Left ventricle myocardium inferior (tissue), 1 donor: ENCODE results near the gene HIPK2. TPM values are rescaled to one million over a fixed set of nuclear protein-coding genes. Genes with fewer than 3 reads are reported as not detected.

Source experiments
- DNase-seq: peaks from one replicate; pipeline ENCODE4 v3.0.0-alpha.2; 2020
- H3K27ac ChIP-seq: fragments of 200-600 bp; replicated peaks from 2 replicates; pipeline ENCODE4 v1.8.0; 2021
- H3K27me3 ChIP-seq: fragments of 200-600 bp; 2 replicates; pipeline ENCODE4 v1.8.0; 2021; ENCODE audit warnings: low read depth
- H3K36me3 ChIP-seq: fragments of 200-600 bp; 2 replicates; pipeline ENCODE4 v1.8.0; 2021
- H3K4me1 ChIP-seq: fragments of 200-600 bp; 2 replicates; pipeline ENCODE4 v1.8.0; 2021
- H3K4me3 ChIP-seq: fragments of 200-600 bp; 2 replicates; pipeline ENCODE4 v1.8.0; 2021; ENCODE audit warnings: mild to moderate bottlenecking, moderate library complexity
- H3K9me3 ChIP-seq: fragments of 200-600 bp; replicated peaks from 2 replicates; pipeline ENCODE4 v1.8.0; 2021
- intact Hi-C: fragments of 100-400 bp; cut with micrococcal nuclease; formaldehyde crosslinking; loops from one replicate; pipeline ENCODE4 v1.11.0; 2022
- total RNA-seq: library from RNA; stranded (reverse); fragmentation: NEBNext Ultra II Directional; extraction: Animal tissue kit (Norgen Biotek cat#: 25700); gene quantifications from one replicate; pipeline ENCODE4 v1.2.1, GENCODE V29; 2021
- TF ChIP-seq, protein P1 (sequence below): fragments of 200-600 bp; IDR thresholded peaks from 2 replicates; pipeline ENCODE4 v1.8.0; 2021; ENCODE audit warnings: antibody characterized with exemption, mild to moderate bottlenecking, borderline replicate concordance
- donor health status: DM: no; HTN: yes; CAD: no; lungs with severe emphysema.

HIPK2 gene
- total RNA-seq, 1 donor from 2014 or later, result 127 TPM

DNA sequence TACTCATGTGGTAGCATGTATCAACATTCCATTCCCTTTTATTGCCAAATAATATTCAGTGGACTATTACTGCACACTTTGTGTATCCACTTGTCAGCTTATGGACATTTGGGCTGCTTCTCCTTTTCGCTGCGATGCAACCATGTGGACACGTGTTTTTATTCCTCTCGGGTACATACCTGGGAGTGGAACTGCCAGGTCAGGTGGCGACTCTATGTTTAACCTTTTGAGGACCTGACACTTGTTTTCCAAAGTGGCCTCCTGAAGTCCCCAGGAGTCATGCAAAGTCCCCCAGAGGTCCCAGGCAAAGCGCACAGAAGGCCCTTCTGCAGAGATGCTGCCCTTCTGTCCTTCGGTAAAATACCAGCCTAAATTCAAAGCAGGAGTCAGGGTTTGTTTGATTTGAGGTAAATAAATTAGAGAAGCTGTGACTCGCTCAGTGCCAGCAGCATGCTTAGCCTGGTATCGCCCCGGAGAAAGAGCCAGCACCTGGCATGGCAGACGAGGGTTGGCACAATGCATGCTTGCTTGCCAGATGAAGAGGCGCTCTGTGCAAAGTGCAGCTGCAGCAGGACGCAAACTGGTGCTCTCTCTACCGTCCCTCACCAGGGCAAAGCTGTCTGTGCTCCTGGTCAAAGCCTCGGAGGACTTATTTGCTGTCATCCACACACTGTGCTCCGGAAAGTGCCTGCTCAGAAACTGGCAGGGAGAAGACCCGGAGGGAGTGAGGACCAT lies 37.8 kb downstream of the HIPK2 start:
- intact Hi-C loops, result no loop called here
- no peaks in the 10 kb centered on the region for H3K9me3 ChIP-seq
- H3K4me1 ChIP-seq, result peaks cover 100% of the 10 kb centered on the region

DNA sequence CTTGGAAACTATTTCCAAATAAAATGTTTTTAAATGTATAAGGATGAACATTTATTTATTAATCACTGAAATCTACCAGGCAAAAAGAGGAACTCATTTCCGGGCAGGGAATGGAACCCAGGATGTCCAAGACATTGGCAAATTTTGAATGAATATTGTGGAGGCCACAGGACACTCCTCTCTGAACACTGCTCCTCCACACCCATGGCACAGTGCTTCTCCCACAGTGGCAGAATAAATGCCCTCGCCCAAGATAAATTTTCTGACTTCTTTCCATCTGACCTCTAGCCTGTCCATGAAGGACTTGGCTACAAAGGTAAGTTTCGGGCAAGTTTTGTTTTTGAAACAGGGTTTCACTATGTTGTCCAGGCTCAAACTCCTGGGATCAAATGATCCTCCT lies 39.0 kb downstream of the HIPK2 start:
- Histone ChIP-seq H3K27ac (peak overlapping the region; percentile 91), H3K36me3 (no peaks in the 10 kb centered on the region), H3K4me1 (peaks cover 100% of the 10 kb centered on the region), H3K9me3 (no peaks in the 10 kb centered on the region), H3K27me3 (no peaks in the 10 kb centered on the region), H3K4me3 (no peak overlapping the region)
- TF ChIP-seq, protein P1, sequence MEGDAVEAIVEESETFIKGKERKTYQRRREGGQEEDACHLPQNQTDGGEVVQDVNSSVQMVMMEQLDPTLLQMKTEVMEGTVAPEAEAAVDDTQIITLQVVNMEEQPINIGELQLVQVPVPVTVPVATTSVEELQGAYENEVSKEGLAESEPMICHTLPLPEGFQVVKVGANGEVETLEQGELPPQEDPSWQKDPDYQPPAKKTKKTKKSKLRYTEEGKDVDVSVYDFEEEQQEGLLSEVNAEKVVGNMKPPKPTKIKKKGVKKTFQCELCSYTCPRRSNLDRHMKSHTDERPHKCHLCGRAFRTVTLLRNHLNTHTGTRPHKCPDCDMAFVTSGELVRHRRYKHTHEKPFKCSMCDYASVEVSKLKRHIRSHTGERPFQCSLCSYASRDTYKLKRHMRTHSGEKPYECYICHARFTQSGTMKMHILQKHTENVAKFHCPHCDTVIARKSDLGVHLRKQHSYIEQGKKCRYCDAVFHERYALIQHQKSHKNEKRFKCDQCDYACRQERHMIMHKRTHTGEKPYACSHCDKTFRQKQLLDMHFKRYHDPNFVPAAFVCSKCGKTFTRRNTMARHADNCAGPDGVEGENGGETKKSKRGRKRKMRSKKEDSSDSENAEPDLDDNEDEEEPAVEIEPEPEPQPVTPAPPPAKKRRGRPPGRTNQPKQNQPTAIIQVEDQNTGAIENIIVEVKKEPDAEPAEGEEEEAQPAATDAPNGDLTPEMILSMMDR, result no peak
- DNase-seq, result no peak
- intact Hi-C loops, result no loop called here

More for the DNA sequence above, 37.8 kb downstream of the HIPK2 start:
- TF ChIP-seq, protein P1, result no peak
- Histone ChIP-seq H3K27me3 (no peaks in the 10 kb centered on the region), H3K27ac (peak overlapping the region; percentile 91), H3K36me3 (no peaks in the 10 kb centered on the region), H3K4me3 (peak overlapping the region; percentile 1)
- DNase-seq, result peak; percentile 63

DNA sequence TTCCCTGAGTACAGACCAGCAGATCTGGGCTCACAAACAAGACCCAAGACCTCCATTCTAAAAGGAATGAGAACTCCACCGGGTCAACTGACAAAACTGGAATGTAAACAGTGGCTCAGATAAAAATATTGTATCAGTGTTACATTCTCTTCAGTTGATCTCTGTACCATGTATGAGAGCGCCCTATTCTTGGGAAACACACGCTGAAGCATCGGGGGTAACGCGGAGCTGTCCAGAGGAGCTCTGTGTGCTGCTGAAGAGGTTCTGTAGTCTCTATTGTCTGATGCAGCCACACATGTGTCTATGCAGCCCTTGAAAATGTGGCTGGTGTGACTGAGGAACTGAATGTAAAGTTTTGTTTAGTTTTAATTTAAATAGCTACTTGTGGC lies 39.7 kb downstream of the HIPK2 start:
- no peaks in the 10 kb centered on the region for H3K27me3 ChIP-seq
- H3K9me3 ChIP-seq, result no peaks in the 10 kb centered on the region
- intact Hi-C loops, result no loop called here
- H3K4me3 ChIP-seq, result no peak overlapping the region
- H3K27ac ChIP-seq, result peak overlapping the region; percentile 91
- TF ChIP-seq, protein P1, result no peak
- H3K4me1 ChIP-seq, result peaks cover 100% of the 10 kb centered on the region
- no peaks in the 10 kb centered on the region for H3K36me3 ChIP-seq
- DNase-seq, result no peak

DNA sequence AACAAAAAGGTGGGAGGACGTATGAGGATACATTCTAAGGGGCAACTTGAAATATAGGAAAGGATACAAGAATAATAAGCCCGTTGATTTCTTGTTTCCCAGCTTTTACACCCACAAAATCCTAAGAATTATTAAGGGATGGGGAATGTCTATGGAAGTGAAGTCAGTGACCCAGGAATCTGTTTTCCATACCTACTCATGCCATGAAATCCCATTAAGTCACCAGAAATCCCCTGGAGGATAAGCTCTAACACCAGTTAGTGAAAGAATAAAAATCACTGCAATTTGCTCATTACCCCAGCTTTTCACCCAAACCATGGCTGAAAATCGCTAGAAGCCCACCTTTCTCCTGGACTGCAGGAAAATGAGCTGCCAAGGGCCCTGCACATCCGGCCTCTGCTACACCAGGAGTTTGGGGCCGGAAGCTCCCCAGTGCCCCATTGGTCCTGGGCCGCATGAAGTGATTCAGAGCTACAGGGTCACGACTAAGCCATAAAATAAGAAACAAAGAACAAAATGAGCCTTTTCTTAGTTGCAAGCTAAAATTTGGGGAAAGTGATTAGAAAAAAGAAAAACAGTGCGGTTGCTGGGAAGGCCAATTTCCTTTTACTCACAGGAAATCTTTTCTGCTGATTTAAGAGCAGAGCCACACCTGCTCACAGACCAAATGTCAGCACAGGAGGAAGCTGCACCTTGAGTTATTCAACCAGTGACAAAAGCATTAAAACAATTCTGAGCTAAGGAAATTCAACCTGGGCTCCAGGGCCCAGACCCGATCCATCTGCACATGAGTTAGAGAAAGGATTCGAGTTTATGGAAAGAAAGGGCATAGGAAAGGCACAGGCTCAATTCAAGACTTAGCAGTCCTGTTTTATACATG lies 40.3 kb downstream of the HIPK2 start:
- Histone ChIP-seq H3K27ac (peak overlapping the region; percentile 91), H3K4me3 (no peak overlapping the region), H3K4me1 (peaks cover 100% of the 10 kb centered on the region), H3K27me3 (no peaks in the 10 kb centered on the region), H3K9me3 (no peaks in the 10 kb centered on the region), H3K36me3 (no peaks in the 10 kb centered on the region)
- TF ChIP-seq, protein P1, result no peak
- intact Hi-C loops, result no loop called here
- DNase-seq, result no peak

DNA sequence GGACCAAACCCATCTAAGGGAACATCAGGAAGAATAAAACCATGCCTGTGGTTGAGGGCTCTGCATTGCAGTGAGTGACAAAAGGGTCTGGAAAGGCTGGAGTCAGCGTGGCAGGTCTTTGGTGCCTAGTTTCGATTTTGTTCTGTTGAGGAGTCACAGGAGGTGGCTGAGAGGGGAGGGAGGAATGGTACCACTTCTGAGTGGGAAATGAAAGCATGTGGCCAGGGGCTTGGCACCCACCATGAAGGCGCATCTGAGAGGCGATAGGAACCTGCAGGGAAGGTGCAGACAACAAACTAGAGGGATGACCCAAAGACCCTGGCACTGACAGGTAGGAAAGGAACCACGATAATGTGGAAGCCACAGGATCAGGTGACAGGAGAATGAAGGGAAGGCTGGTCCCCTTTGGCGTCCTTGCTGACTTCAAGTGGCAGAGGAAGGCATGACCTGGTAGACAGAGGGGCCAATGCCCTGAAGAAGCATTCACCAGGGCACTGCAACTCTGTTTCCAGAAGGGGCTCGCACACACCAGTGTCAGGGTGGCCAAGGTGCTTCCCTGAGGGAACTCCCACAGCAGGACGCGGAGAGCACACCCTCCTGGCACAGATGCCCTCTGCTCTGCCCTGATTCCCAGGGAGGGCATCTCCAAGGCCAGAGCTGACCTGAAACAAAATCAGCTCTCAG lies 41.7 kb downstream of the HIPK2 start:
- no peak overlapping the region for H3K4me3 ChIP-seq
- no peaks in the 10 kb centered on the region for H3K36me3 ChIP-seq
- H3K4me1 ChIP-seq, result peaks cover 100% of the 10 kb centered on the region
- intact Hi-C loops, result no loop called here
- H3K27ac ChIP-seq, result peak overlapping the region; percentile 91
- DNase-seq, result no peak
- TF ChIP-seq, protein P1, result no peak
- no peaks in the 10 kb centered on the region for H3K27me3 ChIP-seq
- no peaks in the 10 kb centered on the region for H3K9me3 ChIP-seq
